HUES64 (cell line): ENCODE measurements around the gene YWHAQ.

Experiments
- H3K27ac ChIP-seq: 2 replicates; pipeline ENCODE4 v1.7.0; 2013; ENCODE audit warnings: low read depth, low read length, inconsistent platforms
- H3K27me3 ChIP-seq: 2 replicates; pipeline ENCODE4 v1.6.1; 2013; ENCODE audit warnings: mild to moderate bottlenecking, low read length; ENCODE audit not compliant: insufficient read depth
- H3K36me3 ChIP-seq: 2 replicates; pipeline ENCODE4 v1.6.1; 2013; ENCODE audit warnings: mild to moderate bottlenecking, low read length; ENCODE audit not compliant: insufficient read depth
- H3K4me1 ChIP-seq: 2 replicates; pipeline ENCODE4 v1.6.1; 2013; ENCODE audit warnings: mild to moderate bottlenecking, low read length, moderate library complexity; ENCODE audit not compliant: insufficient read depth
- H3K4me3 ChIP-seq: 2 replicates; pipeline ENCODE4 v1.5.1; 2013; ENCODE audit warnings: mild to moderate bottlenecking, low read length, moderate library complexity
- H3K9ac ChIP-seq: 2 replicates; pipeline ENCODE4 v1.6.1; 2013; ENCODE audit warnings: mild to moderate bottlenecking, low read depth, low read length
- H3K9me3 ChIP-seq: 2 replicates; pipeline ENCODE4 v1.6.1; 2013; ENCODE audit warnings: low read depth, low read length; ENCODE audit not compliant: insufficient read depth
- WGBS: fragments of 150-250, 120-280 bp; methylation state at CpG from one replicate; pipeline ENCODE4 v1.1.7; 2013; ENCODE audit warnings: missing lambda C conversion rate; 5-methylcytosine and 5-hydroxymethylcytosine counted together

YWHAQ gene

DNA sequence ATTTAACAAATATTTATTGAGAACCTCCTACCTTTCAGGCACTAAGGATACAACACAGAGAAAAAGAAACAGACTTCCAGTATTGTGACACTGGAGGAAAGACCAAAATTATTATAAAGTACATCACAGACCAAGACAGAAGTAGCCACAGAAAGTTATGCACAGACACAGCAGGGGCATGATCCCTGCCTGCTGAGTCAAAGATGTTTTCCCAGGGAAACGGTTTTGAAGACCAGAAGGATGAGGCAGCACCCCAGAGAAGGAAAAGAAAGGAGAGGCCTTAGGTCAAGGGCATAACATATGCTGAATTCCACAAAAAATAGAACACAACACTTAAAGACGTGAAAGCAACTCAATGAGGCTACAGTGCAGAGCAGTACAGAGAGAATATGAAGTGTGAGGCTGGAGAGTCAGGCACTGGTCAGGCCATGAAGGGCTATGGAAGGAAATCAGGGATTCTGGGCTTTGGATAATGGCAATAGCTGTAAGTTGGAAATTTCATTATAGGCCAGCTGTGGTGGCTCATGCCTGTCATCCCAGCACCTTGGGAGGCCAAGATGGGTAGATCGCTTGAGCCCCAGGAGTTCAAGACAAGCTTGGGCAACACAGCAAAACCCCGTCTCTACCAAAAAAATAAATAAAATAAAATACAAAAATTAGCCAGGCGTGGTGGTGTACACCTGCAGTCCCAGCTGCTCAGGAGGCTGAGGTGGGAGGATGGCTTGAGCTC is 83.4 kb downstream of the YWHAQ start:
- WGBS = 72% methylated on average over 5 of the region's 5 CpGs
- H3K9ac ChIP-seq = no peak overlapping the region
- H3K36me3 ChIP-seq = no peaks in the 10 kb centered on the region
- no peaks in the 10 kb centered on the region for H3K9me3 ChIP-seq
- H3K27me3 ChIP-seq = no peaks in the 10 kb centered on the region
- no peak overlapping the region for H3K27ac ChIP-seq
- H3K4me1 ChIP-seq = peaks cover 16% of the 10 kb centered on the region
- no peak overlapping the region for H3K4me3 ChIP-seq

GRCh38 chr2:9545502-9545901 is 85.3 kb downstream of the YWHAQ start:
- over 99% methylated on average over 5 of the region's 5 CpGs for WGBS
- Histone ChIP-seq H3K27ac (no peak overlapping the region), H3K9ac (no peak overlapping the region), H3K27me3 (no peaks in the 10 kb centered on the region), H3K4me1 (peaks cover 9% of the 10 kb centered on the region), H3K4me3 (no peak overlapping the region), H3K9me3 (no peaks in the 10 kb centered on the region), H3K36me3 (0 out of 2 replicates have a peak, but pooled peaks cover 6% of the 10 kb centered on the region)

GRCh38 chr2:9543557-9543956 is 87.2 kb downstream of the YWHAQ start:
- Histone ChIP-seq H3K4me1 (peaks cover 9% of the 10 kb centered on the region), H3K9ac (no peak overlapping the region), H3K36me3 (0 out of 2 replicates have a peak, but pooled peaks cover 6% of the 10 kb centered on the region), H3K9me3 (no peaks in the 10 kb centered on the region), H3K4me3 (no peak overlapping the region), H3K27ac (no peak overlapping the region), H3K27me3 (no peaks in the 10 kb centered on the region)
- 87% methylated on average over 1 of the region's 1 CpG for WGBS

GRCh38 chr2:9539531-9539930 is 91.3 kb downstream of the YWHAQ start:
- Histone ChIP-seq H3K9ac (no peak overlapping the region), H3K9me3 (no peaks in the 10 kb centered on the region), H3K36me3 (peaks cover 21% of the 10 kb centered on the region), H3K4me3 (no peak overlapping the region), H3K27me3 (no peaks in the 10 kb centered on the region), H3K4me1 (no peaks in the 10 kb centered on the region), H3K27ac (no peak overlapping the region)
- WGBS = 83% methylated on average over 2 of the region's 5 CpGs

- Histone ChIP-seq H3K9me3 (no peaks in the 10 kb centered on the region), H3K4me1 (no peaks in the 10 kb centered on the region), H3K36me3 (peaks cover 27% of the 10 kb centered on the region), H3K9ac (no peak overlapping the region), H3K4me3 (no peak overlapping the region), H3K27me3 (no peaks in the 10 kb centered on the region), H3K27ac (no peak overlapping the region)
- 83% methylated on average over 1 of the region's 2 CpGs for WGBS
Measured at GRCh38 chr2:9538000-9538507, 92.7 kb downstream of the YWHAQ start.

DNA sequence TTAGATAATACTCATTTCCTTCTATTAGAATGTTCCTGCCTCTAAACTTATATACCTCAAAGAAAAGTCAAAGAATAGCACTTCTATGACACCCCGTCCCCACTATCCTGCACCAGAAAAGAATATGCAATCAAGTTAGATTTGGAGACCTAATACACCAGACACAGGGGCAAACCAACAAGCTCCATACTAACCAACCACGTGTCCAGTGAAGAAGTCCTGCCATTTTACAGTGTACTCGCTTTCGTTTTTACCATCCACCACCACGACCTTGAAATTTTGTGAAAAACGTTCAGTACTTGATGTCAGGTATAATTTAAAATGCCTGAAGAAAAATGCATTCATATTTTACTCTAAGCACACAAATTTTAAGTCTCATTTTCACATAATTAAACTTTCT is 94.3 kb downstream of the YWHAQ start:
- Histone ChIP-seq H3K27me3 (no peaks in the 10 kb centered on the region), H3K4me3 (no peak overlapping the region), H3K9me3 (no peaks in the 10 kb centered on the region), H3K27ac (no peak overlapping the region), H3K36me3 (peaks cover 34% of the 10 kb centered on the region), H3K9ac (no peak overlapping the region), H3K4me1 (no peaks in the 10 kb centered on the region)
- 91% methylated on average over 6 of the region's 6 CpGs for WGBS

DNA sequence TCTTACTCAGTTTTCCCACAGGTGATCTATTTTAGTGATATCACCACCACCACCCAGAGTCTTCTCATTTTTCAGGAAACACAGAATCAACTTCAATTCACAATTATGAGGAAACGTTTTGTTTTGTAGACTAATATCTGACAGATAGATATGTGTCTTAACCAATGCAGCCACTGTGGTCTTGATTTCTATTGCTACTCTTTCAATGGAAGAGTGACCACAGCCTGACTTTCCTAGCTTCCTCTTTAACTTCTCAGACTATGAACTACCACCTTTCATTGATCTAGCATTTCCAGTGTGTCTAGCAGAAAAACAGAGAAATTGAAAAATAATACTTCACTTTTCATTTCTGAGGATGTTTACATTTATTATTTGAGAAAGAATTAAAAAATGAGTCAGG is 95.6 kb downstream of the YWHAQ start:
- Histone ChIP-seq H3K27ac (no peak overlapping the region), H3K4me3 (no peak overlapping the region), H3K36me3 (peaks cover 36% of the 10 kb centered on the region), H3K9ac (no peak overlapping the region), H3K9me3 (no peaks in the 10 kb centered on the region), H3K4me1 (no peaks in the 10 kb centered on the region), H3K27me3 (no peaks in the 10 kb centered on the region)
- WGBS = 100% methylated on average over 1 of the region's 1 CpG
